Activated naive CD8-positive, alpha-beta T cell treated with anti-CD3 and anti-CD28 coated beads, Interleukin-2, amount 50 U/mL, for 16 hours (primary cell): ENCODE data around the gene NFKB1.
"Not testable (repeated sequence)": the region's sequence is repeated elsewhere in the genome, so short reads cannot be mapped to it uniquely, and the experiment has no call there.

Source experiments
- DNase-seq: peaks from one replicate; pipeline ENCODE4 v3.0.0-alpha.2; 2020; ENCODE audit warnings: low read depth, low spot score

Gene NFKB1

DNA sequence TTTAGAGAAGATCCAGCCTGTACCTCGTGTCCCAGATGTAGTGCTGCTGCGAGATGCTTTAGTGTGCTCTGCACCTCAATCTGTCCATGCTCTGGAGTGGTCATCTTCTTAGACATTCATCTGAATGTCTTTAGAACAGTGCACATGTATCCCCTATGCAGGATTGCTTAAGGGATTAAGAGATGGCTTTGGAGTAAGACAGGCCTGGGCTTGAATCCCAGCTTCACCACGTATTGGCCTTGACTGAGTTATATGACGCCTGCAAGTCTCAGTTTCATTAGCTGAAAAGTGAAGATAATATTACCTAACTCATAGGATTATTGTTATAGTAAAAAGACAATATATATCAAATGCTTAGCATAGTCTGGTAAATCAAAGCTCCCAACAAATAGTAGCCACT, 98.3 kb downstream of the NFKB1 start:
- DNase-seq, result no peak

DNA sequence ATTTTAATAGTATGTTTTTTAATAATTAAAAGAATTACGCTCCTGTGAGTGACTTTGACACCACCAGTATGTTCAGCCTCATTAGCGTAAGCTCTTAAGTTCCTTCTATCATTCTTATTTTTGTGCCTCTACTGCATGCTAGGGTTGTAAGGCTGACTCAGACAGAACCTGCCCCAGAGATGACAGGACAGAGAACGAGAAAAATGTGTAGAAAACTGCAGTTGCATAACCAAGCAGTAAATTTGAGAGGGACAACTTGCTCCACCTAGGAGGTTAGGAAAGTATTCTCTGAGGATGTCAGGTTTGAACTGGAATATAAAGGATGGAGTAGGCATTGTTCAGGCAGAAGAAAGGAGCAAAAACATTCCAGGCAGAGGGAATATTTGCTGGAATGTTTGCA, 98.7 kb downstream of the NFKB1 start:
- DNase-seq, result no peak

GRCh38 chr4:102600689-102601088, 99.5 kb downstream of the NFKB1 start:
- DNase-seq, result no peak

DNA sequence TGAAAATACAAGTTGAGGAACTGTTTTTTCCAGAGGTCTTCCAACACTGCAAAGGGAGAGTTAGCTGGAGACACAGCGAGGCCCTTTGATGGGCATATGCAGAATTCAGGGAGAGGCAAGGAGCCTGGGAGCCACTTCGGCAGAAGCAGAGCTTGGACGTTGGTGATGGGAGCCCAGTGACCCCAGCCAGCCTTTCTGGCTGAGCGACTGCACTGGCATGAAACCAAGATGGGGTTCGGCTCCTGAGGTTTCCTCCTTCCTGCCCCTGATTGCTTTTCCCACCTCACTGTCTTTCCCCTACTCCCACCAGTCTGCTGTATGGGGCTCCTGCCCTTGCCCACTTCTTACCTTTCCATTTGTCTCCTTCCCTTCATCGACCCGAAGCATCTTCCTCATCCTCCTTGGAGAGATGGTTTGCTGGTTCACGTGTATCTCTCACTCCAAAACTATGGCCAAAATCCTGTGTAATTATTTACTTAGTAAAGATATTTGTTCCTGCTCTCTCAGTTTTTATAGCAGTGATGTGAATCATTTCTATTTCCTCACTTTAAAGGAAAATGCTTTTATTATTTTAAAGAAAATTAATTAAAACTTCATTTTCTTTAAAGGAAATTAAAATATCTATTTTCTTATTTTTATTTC, 100.5 kb downstream of the NFKB1 start:
- no peak for DNase-seq

- DNase-seq, result no peak
Measured at GRCh38 chr4:102604222-102604940, 103.2 kb downstream of the NFKB1 start.

DNA sequence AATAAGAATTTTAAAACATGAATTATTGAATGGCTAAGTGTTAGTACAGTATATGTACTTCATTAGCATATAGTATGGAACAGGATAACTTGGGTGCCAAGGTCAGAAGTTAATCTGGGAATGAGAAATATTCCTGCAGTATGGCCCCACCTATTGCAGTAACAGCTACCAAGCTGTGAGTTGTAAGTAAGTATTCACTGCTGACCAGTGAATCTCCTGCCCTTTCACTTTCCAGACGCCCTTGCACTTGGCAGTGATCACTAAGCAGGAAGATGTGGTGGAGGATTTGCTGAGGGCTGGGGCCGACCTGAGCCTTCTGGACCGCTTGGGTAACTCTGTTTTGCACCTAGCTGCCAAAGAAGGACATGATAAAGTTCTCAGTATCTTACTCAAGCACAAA, 105.1 kb downstream of the NFKB1 start:
- DNase-seq, result no peak

GRCh38 chr4:102606846-102607450, 105.8 kb downstream of the NFKB1 start:
- no peak for DNase-seq

- no peak for DNase-seq
Measured at GRCh38 chr4:102608190-102608589, 107.0 kb downstream of the NFKB1 start.

GRCh38 chr4:102610007-102610406, 108.8 kb downstream of the NFKB1 start:
- no peak for DNase-seq

- no peak for DNase-seq
Measured at GRCh38 chr4:102610476-102610875, 109.3 kb downstream of the NFKB1 start.

- no peak for DNase-seq
Measured at GRCh38 chr4:102612210-102612609, 111.1 kb downstream of the NFKB1 start.

GRCh38 chr4:102612824-102613366, 111.7 kb downstream of the NFKB1 start:
- DNase-seq, result no peak

- no peak for DNase-seq
Measured at GRCh38 chr4:102614801-102615200, 113.6 kb downstream of the NFKB1 start.

GRCh38 chr4:102616636-102617035, 115.5 kb downstream of the NFKB1 start:
- DNase-seq, result no peak

DNA sequence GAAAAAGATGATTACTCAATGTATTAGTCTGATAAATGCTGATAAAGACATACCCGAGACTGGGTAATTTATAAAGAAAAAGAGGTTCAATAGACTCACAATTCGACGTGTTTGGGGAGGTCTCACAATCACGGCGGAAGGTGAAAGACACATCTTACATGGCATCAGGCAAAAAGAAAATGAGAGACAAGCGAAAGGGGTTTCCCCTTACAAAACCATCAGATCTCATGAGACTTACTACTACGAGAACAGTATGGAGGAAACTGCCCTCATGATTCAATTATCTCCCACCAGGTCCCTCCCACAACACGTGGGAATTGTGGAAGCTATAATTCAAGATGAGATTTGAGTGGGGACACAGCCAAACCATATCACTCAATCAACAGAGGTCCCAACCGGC, 117.9 kb downstream of the NFKB1 start:
- DNase-seq, result not testable (repeated sequence)

- not testable (repeated sequence) for DNase-seq
Measured at GRCh38 chr4:102619776-102620631, 118.8 kb downstream of the NFKB1 start.

DNA sequence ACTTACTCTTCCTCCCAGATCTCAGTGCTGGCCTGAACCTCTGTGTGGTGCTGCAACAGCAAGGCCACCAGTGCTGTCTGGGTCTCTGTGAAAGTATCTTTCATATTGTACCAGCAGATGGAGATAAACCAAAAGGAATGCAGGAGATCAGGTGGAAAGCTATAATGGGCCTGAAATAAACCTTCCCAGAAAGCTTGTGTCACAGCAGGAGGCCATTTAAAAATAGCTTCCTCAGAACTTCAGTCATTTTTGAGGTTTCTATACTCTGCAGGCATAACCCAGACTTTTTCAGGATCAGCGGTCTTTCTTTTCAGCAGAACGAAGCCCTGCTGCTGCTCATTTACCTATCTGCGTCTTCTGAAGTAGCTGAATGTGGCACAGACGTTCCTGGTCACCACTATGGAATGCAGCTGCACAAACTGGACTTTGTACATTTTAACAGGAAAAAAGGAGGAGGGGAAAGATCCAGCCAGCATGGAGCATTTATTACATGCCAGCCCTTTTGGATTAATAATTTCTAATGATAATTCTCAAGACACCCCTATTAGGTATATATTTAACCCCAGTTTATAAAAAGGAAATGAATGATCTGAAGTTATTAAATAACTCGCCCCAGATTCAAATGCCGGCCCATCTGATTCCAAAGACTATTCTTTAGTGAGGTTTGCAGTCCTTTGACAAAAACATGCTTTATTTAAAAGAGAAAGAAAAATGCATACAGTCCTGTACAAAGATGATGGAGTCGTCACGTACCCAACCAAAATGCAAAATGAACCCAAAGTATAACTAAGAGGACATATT, 119.7 kb downstream of the NFKB1 start:
- DNase-seq, result no peak

GRCh38 chr4:102623622-102624021, 122.5 kb downstream of the NFKB1 start:
- DNase-seq, result no peak

- DNase-seq, result no peak
Measured at GRCh38 chr4:102624505-102624904, 123.3 kb downstream of the NFKB1 start.

- DNase-seq, result no peak
Measured at GRCh38 chr4:102625232-102625930, 124.2 kb downstream of the NFKB1 start.
